GM12878 (cell line): ENCODE results near the gene PRDX3. TPM values are rescaled to one million over a fixed set of nuclear protein-coding genes. Genes with fewer than 3 reads are reported as not detected.

Experiments
- ATAC-seq: fragments of 200-7000 bp; cut with Tn5 transposase; 3 replicates; pipeline ENCODE4 v1.9.1; 2020; ENCODE audit warnings: mild to moderate bottlenecking, moderate library complexity
- BruUV-seq: library from RNA; stranded (reverse); fragments of 400-500 nt; replicated peaks from 2 replicates; lab custom pipeline; 2021; lab: Mats Ljungman, UMichigan
- CTCF ChIA-PET: fragments of 300-600 bp; sonication (Branson Sonifier 250); formaldehyde crosslinking; extraction: SDS; loops from one replicate; lab custom pipeline; 2021; ENCODE audit warnings: inconsistent platforms; lab: Yijun Ruan, JAX
- POLR2A ChIA-PET: fragments of 350-600 bp; formaldehyde crosslinking; extraction: SDS; loops from one replicate; lab custom pipeline; 2021; ENCODE audit warnings: inconsistent platforms; lab: Charles Lee
- RAD21 ChIA-PET: fragments of 300-600 bp; sonication (Branson Sonifier 250); formaldehyde crosslinking; loops from one replicate; lab custom pipeline; 2023; ENCODE audit warnings: antibody characterized with exemption; ENCODE audit not compliant: unreplicated experiment; lab: Charles Lee
- SMC1A ChIA-PET: fragments of 300-600 bp; sonication (Branson Sonifier 250); formaldehyde crosslinking; loops from one replicate; lab custom pipeline; 2023; ENCODE audit not compliant: unreplicated experiment, uncharacterized antibody; lab: Charles Lee
- DNase-seq: peaks from one replicate; pipeline ENCODE4 v3.0.0-alpha.2; 2011; ENCODE audit warnings: low read depth, low spot score
- FAIRE-seq: peaks from 3 replicates; lab custom pipeline; 2011; peaks lifted over from hg19 to GRCh38; lab: Jason Lieb, UNC
- H2AFZ ChIP-seq: 2 replicates; pipeline ENCODE4 v1.6.0; 2011; ENCODE audit warnings: low read depth, low read length, control low read depth; ENCODE audit not compliant: control insufficient read depth
- H3K27ac ChIP-seq: 2 replicates; pipeline ENCODE4 v1.5.1; 2011; ENCODE audit warnings: control low read depth; ENCODE audit not compliant: control insufficient read depth, insufficient read depth
- H3K27me3 ChIP-seq, 2 experiments: replicated peaks in 1 of 2; 2 replicates each; pipeline versions ENCODE4 v1.6.0 to v1.6.1; 2011; ENCODE audit warnings: low read length in 1 of 2; ENCODE audit not compliant: control insufficient read depth in 2 of 2, insufficient read depth in 2 of 2
- H3K36me3 ChIP-seq, 2 experiments: 2 replicates each; pipeline ENCODE4 v1.5.1; 2011; ENCODE audit warnings: low read length in 1 of 2; ENCODE audit not compliant: control insufficient read depth in 2 of 2, insufficient read depth in 2 of 2
- H3K4me1 ChIP-seq: 2 replicates; pipeline ENCODE4 v1.6.1; 2011; ENCODE audit warnings: mild to moderate bottlenecking, low read length, moderate library complexity, mixed read lengths; ENCODE audit not compliant: control insufficient read depth, insufficient read depth
- H3K4me2 ChIP-seq: 2 replicates; pipeline ENCODE4 v1.6.0; 2011; ENCODE audit warnings: control low read depth; ENCODE audit not compliant: control insufficient read depth, insufficient read depth
- H3K4me3 ChIP-seq: fragments of 200-600 bp; sonication (generic); 2 replicates; pipeline ENCODE4 v1.5.1; 2016
- H3K79me2 ChIP-seq: 2 replicates; pipeline ENCODE4 v1.6.0; 2011; ENCODE audit warnings: low read length; ENCODE audit not compliant: control insufficient read depth, insufficient read depth
- H3K9ac ChIP-seq: 2 replicates; pipeline ENCODE4 v1.8.0; 2011; ENCODE audit warnings: low read length, control low read depth, mixed read lengths; ENCODE audit not compliant: control insufficient read depth, insufficient read depth
- H3K9me3 ChIP-seq: replicated peaks from 3 replicates; pipeline ENCODE4 v1.5.1; 2011; ENCODE audit warnings: mild to moderate bottlenecking, low read length; ENCODE audit not compliant: control insufficient read depth, insufficient read depth
- H4K20me1 ChIP-seq: 2 replicates; pipeline ENCODE4 v1.6.0; 2011; ENCODE audit not compliant: control insufficient read depth, insufficient read depth
- CBX3 ChIP-seq: fragments of 200-600 bp; sonication (generic); IDR thresholded peaks from 2 replicates; pipeline ENCODE4 v1.6.1; 2016; ENCODE audit warnings: low read depth, borderline replicate concordance
- DPF2 ChIP-seq: fragments of 450-650 bp; IDR thresholded peaks from 2 replicates; pipeline ENCODE4 v1.6.1; 2017; ENCODE audit warnings: mild to moderate bottlenecking
- IKZF1 ChIP-seq: fragments of 450-650 bp; conservative IDR thresholded peaks from 2 replicates; pipeline ENCODE4 v1.6.1; 2017; ENCODE audit warnings: antibody characterized with exemption, mild to moderate bottlenecking
- JUND ChIP-seq: IDR thresholded peaks from 2 replicates; pipeline ENCODE4 v1.6.1; 2012; ENCODE audit warnings: low read depth, mild to moderate bottlenecking, low read length, improper control_type of control experiment, moderate library complexity
- KAT2A ChIP-seq: conservative IDR thresholded peaks from 2 replicates; pipeline ENCODE4 v1.6.1; 2011; ENCODE audit warnings: low read depth, low read length; ENCODE audit not compliant: control insufficient read depth
- MXI1 ChIP-seq: fragments of 150-350 bp; IDR thresholded peaks from 2 replicates; pipeline ENCODE4 v1.6.1; 2011; ENCODE audit warnings: low read depth, mild to moderate bottlenecking, inconsistent platforms, low read length, improper control_type of control experiment
- MYC ChIP-seq: IDR thresholded peaks from 2 replicates; pipeline ENCODE4 v1.6.1; 2011; ENCODE audit warnings: mild to moderate bottlenecking, low read length, moderate library complexity, inconsistent platforms; ENCODE audit not compliant: insufficient read depth, insufficient replicate concordance, insufficient read length, severe bottlenecking
- PML ChIP-seq: IDR thresholded peaks from 2 replicates; pipeline ENCODE4 v1.6.1; 2012; ENCODE audit warnings: low read length, inconsistent platforms
- TAF1 ChIP-seq: IDR thresholded peaks from 2 replicates; pipeline ENCODE4 v1.6.1; 2011; ENCODE audit warnings: mild to moderate bottlenecking, low read depth, low read length, borderline replicate concordance
- TCF12 ChIP-seq: IDR thresholded peaks from 2 replicates; pipeline ENCODE4 v1.6.1; 2011; ENCODE audit warnings: low read depth, mild to moderate bottlenecking, low read length
- TCF7 ChIP-seq: IDR thresholded peaks from 2 replicates; pipeline ENCODE4 v1.6.1; 2014; ENCODE audit warnings: antibody characterized with exemption, borderline replicate concordance
- YBX1 ChIP-seq: fragments of 450-650 bp; IDR thresholded peaks from 2 replicates; pipeline ENCODE4 v1.6.1; 2016; ENCODE audit warnings: antibody characterized with exemption
- ZBTB4 ChIP-seq: fragments of 450-650 bp; formaldehyde crosslinking; IDR thresholded peaks from 2 replicates; pipeline ENCODE4 v1.4.0; 2022; ENCODE audit warnings: mild to moderate bottlenecking, moderate library complexity
- ZBTB40 ChIP-seq: fragments of 450-650 bp; IDR thresholded peaks from 2 replicates; pipeline ENCODE4 v1.6.1; 2016; ENCODE audit warnings: mild to moderate bottlenecking, moderate library complexity, borderline replicate concordance
- ZNF217 ChIP-seq: fragments of 450-650 bp; IDR thresholded peaks from 2 replicates; pipeline ENCODE4 v1.6.1; 2017; ENCODE audit warnings: antibody characterized with exemption, mild to moderate bottlenecking
- WGBS: methylation state at CpG from one replicate; pipeline ENCODE4 v1.1.6; 2016; ENCODE audit warnings: low lambda C conversion rate; ENCODE audit not compliant: insufficient replicate concordance, insufficient coverage; ENCODE audit errors: missing lambda C conversion rate; 5-methylcytosine and 5-hydroxymethylcytosine counted together
- in situ Hi-C: fragments of 300-500 bp; cut with MboI; formaldehyde crosslinking; loops from 9 replicates; pipeline ENCODE4 v1.14.3; 2018; ENCODE audit warnings: mixed read lengths
- intact Hi-C: fragments of 100-400 bp; cut with micrococcal nuclease; formaldehyde crosslinking; loops from one replicate; pipeline ENCODE4 v1.14.2; 2022; ENCODE audit not compliant: unreplicated experiment
- polyA plus RNA-seq, 11 experiments: library from polyadenylated mRNA; depleted of rRNA in 4 of 11; unstranded in 6 of 11; stranded (reverse) in 5 of 11; fragments of >200 nt; fragmentation: Nextera tagmentation in 4 of 11; fragmentation: Illumina TruSeq in 1 of 11; extraction: Ambion mirVana in 4 of 11; extraction: Trizol in 1 of 11; gene quantifications; 1 replicate in 1 of 11; 2 replicates in 10 of 11; pipeline versions ENCODE4 v1.2.1 to v1.2.3, GENCODE V29; 2011 to 2016; ENCODE audit warnings: inconsistent platforms in 2 of 11, missing spikeins in 2 of 11, low read depth in 1 of 11
- total RNA-seq, 4 experiments: library from RNA; depleted of rRNA in 3 of 4; stranded (reverse); fragments of >200 nt in 3 of 4; fragmentation: Illumina TruSeq in 1 of 4; extraction: Trizol in 1 of 4; gene quantifications; 2 replicates each; pipeline versions ENCODE4 v1.2.1 to v1.2.3, GENCODE V29; 2013 to 2021

Gene PRDX3
- total and polyA plus RNA-seq, 10 of the 15 experiments (the other 5 are each of a cell fraction or from before 2014, with no cell fraction given): 195 to 1,431 (median 398) TPM

- CTCF ChIA-PET: interaction anchor here (0.7 kb wide), 1 partner anchor 33 kb away, joined by 3 read pairs; no protein-coding TSS in a partner anchor
- H3K4me3 ChIP-seq: no peak overlapping the region
- POLR2A ChIA-PET: no interaction called here
- TF ChIP-seq CBX3: no peak
- no peak for TF ChIP-seq MXI1
- TF ChIP-seq TCF12: no peak
- TF ChIP-seq ZBTB4 (CRISPR knock-in tag): no peak
- no peak for TF ChIP-seq KAT2A
- no peak for TF ChIP-seq ZBTB40
- TF ChIP-seq TAF1: no peak
- no peak for TF ChIP-seq TCF7
- TF ChIP-seq DPF2: no peak
- no peak for TF ChIP-seq PML
- TF ChIP-seq JUND: no peak
- TF ChIP-seq YBX1: no peak
- TF ChIP-seq IKZF1: no peak
- no peak for TF ChIP-seq MYC
- no peak for TF ChIP-seq ZNF217
Measured at GRCh38 chr10:119159332-119159731, 19.3 kb downstream of the PRDX3 start.

More at GRCh38 chr10:119159332-119159731, 19.3 kb downstream of the PRDX3 start:
- peaks cover 4% of the 10 kb centered on the region for H3K79me2 ChIP-seq
- H3K4me1 ChIP-seq: peaks cover 3% of the 10 kb centered on the region; the same call in 1 of the 2 replicates
- H3K4me2 ChIP-seq: no peak overlapping the region
- DNase-seq: no peak
- ChIA-PET SMC1A (no interaction called here), RAD21 (no interaction called here)
- 89% methylated on average over 8 of the region's 8 CpGs for WGBS
- no peaks in the 10 kb centered on the region for H4K20me1 ChIP-seq
- H3K27me3 ChIP-seq: no peaks in the 10 kb centered on the region
- no peak overlapping the region for H3K9ac ChIP-seq
- H3K36me3 ChIP-seq: peaks cover 1 to 23% of the 10 kb centered on the region in 2 experiments; a peak in 3 of 4 replicates
- in situ Hi-C loops (no loop called here), intact Hi-C loops (no loop called here)
- BruUV-seq: no TSS peak
- FAIRE-seq: no peak
- no peaks in the 10 kb centered on the region for H3K9me3 ChIP-seq
- no peak overlapping the region for H3K27ac ChIP-seq
- no peak overlapping the region for H2AFZ ChIP-seq
- no peak for ATAC-seq
